HG03565 (cell line): Measurements from ENCODE around the gene BRD7.

Source experiments
- ATAC-seq: cut with Tn5 transposase; IDR thresholded peaks from one replicate; pipeline ENCODE4 v1.9.1; 2021; ENCODE audit warnings: mild to moderate bottlenecking, moderate library complexity; ENCODE audit not compliant: unreplicated experiment

The BRD7 gene

GRCh38 chr16:50293041-50293783 is 75.6 kb downstream of the BRD7 start:
- ATAC-seq, result no peak

GRCh38 chr16:50292566-50292948 is 76.2 kb downstream of the BRD7 start:
- ATAC-seq, result no peak

- ATAC-seq, result no peak
Measured at GRCh38 chr16:50291719-50292565, 76.8 kb downstream of the BRD7 start.

- no peak for ATAC-seq
Measured at GRCh38 chr16:50290856-50291255, 77.9 kb downstream of the BRD7 start.

- no peak for ATAC-seq
Measured at GRCh38 chr16:50289950-50290764, 78.6 kb downstream of the BRD7 start.

GRCh38 chr16:50288920-50289319 is 79.9 kb downstream of the BRD7 start:
- ATAC-seq, result no peak

GRCh38 chr16:50288026-50288425 is 80.8 kb downstream of the BRD7 start:
- ATAC-seq, result no peak

- no peak for ATAC-seq
Measured at GRCh38 chr16:50286681-50287080, 82.1 kb downstream of the BRD7 start.

- ATAC-seq, result no peak
Measured at GRCh38 chr16:50285406-50286003, 83.3 kb downstream of the BRD7 start.

- no peak for ATAC-seq
Measured at GRCh38 chr16:50284131-50284911, 84.5 kb downstream of the BRD7 start.

GRCh38 chr16:50282955-50283631 is 85.7 kb downstream of the BRD7 start:
- no peak for ATAC-seq

- ATAC-seq, result peak; percentile 81
Measured at GRCh38 chr16:50282010-50282538, 86.7 kb downstream of the BRD7 start.

- no peak for ATAC-seq
Measured at GRCh38 chr16:50281391-50282009, 87.3 kb downstream of the BRD7 start.

GRCh38 chr16:50280932-50281331 is 87.9 kb downstream of the BRD7 start:
- ATAC-seq, result no peak

- no peak for ATAC-seq
Measured at GRCh38 chr16:50279504-50279865, 89.3 kb downstream of the BRD7 start.

GRCh38 chr16:50278251-50278650 is 90.5 kb downstream of the BRD7 start:
- no peak for ATAC-seq

GRCh38 chr16:50276801-50277555 is 91.8 kb downstream of the BRD7 start:
- ATAC-seq, result no peak

- no peak for ATAC-seq
Measured at GRCh38 chr16:50276326-50276640, 92.5 kb downstream of the BRD7 start.
